ENCODE measurements around the gene NPC2. TPM values are rescaled to one million over a fixed set of nuclear protein-coding genes. Genes with fewer than 3 reads are reported as not detected.
A peak's percentile ranks its signal among the peaks of the same experiment; 100 is the strongest.

The NPC2 gene
- total RNA-seq, 4 donors from 2014 or later: 88.3 to 393 (median 147) TPM

GRCh38 chr14:74463697-74464096 is 29.4 kb downstream of the NPC2 start:
- no peaks in the 10 kb centered on the region for H3K27me3 ChIP-seq
- no peaks in the 10 kb centered on the region for H3K9me3 ChIP-seq
- TF ChIP-seq EP300 (IDR thresholded peaks at IDR 0.05; ENCODE audit: low read depth) (no peak), POLR2AphosphoS5 (IDR thresholded peaks at IDR 0.05) (no peak), POLR2A (IDR thresholded peaks at IDR 0.05) (no peak)
- TF ChIP-seq, protein P1, sequence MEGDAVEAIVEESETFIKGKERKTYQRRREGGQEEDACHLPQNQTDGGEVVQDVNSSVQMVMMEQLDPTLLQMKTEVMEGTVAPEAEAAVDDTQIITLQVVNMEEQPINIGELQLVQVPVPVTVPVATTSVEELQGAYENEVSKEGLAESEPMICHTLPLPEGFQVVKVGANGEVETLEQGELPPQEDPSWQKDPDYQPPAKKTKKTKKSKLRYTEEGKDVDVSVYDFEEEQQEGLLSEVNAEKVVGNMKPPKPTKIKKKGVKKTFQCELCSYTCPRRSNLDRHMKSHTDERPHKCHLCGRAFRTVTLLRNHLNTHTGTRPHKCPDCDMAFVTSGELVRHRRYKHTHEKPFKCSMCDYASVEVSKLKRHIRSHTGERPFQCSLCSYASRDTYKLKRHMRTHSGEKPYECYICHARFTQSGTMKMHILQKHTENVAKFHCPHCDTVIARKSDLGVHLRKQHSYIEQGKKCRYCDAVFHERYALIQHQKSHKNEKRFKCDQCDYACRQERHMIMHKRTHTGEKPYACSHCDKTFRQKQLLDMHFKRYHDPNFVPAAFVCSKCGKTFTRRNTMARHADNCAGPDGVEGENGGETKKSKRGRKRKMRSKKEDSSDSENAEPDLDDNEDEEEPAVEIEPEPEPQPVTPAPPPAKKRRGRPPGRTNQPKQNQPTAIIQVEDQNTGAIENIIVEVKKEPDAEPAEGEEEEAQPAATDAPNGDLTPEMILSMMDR (IDR thresholded peaks at IDR 0.05): no peak
- WGBS, 2 donors (ENCODE audit: low coverage in 1 of 2): 65 to 76% methylated on average over 2 to 5 of the region's 5 CpGs
- H3K4me3 ChIP-seq: no peak overlapping the region
- no peak overlapping the region for H3K27ac ChIP-seq
- in situ Hi-C loops (cut with MboI; ENCODE audit: low pct_ligation_motif_present in 1 of 4, low pct_unique_long_range_greater_than_20kb in 1 of 4, low sequenced_read_pairs in 3 of 4) (no loop called here), intact Hi-C loops (cut with DNase I; ENCODE audit: low total_unique reads) (no loop called here)
- no peaks in the 10 kb centered on the region for H3K4me1 ChIP-seq
- no peaks in the 10 kb centered on the region for H3K36me3 ChIP-seq
- no peak for DNase-seq

- no peak for TF ChIP-seq POLR2A (IDR thresholded peaks at IDR 0.05)
- no peak for TF ChIP-seq EP300 (IDR thresholded peaks at IDR 0.05; ENCODE audit: low read depth)
- TF ChIP-seq, protein P1 (IDR thresholded peaks at IDR 0.05): no peak
- TF ChIP-seq POLR2AphosphoS5 (IDR thresholded peaks at IDR 0.05): no peak
- no peak overlapping the region for H3K27ac ChIP-seq
- H3K9me3 ChIP-seq: no peaks in the 10 kb centered on the region
- no peak for DNase-seq
- H3K4me1 ChIP-seq: no peaks in the 10 kb centered on the region
- intact Hi-C loops (cut with DNase I; ENCODE audit: low total_unique reads): no loop called here
- in situ Hi-C loops (cut with MboI; ENCODE audit: low pct_ligation_motif_present in 1 of 4, low pct_unique_long_range_greater_than_20kb in 1 of 4, low sequenced_read_pairs in 3 of 4): no loop called here
- H3K27me3 ChIP-seq: no peaks in the 10 kb centered on the region
- H3K36me3 ChIP-seq: no peaks in the 10 kb centered on the region
- H3K4me3 ChIP-seq: no peak overlapping the region
- 91% methylated on average over 3 of the region's 3 CpGs; no CpG with 5 or more reads in 1 of the 2 donors for WGBS, 2 donors (ENCODE audit: low coverage in 1 of 2)
These were observed 30.1 kb downstream of the NPC2 start for GRCh38 chr14:74462993-74463392.

DNA sequence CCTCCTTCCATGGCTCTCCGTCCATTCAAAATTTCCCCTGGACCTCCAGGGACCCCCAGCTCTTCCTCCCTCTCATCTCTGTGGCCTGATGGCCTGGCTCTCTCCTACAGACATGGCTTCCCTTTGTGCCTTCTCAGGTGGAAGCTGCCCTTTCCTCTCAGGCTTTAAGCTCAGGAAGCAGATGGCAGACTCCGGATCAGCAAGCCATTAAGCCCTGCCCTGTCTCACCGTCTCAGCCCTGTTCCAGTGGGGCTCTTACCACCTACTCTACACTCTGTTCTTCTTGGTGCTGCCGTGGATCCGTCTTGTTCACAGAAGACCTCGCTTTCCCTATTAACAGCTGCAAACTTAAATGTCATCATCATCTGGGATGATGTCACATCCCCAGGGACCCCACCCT is 33.1 kb downstream of the NPC2 start:
- 89 to 93% methylated on average over 5 to 6 of the region's 6 CpGs for WGBS, 2 donors (ENCODE audit: low coverage in 1 of 2)
- DNase-seq: no peak
- no peaks in the 10 kb centered on the region for H3K4me1 ChIP-seq
- H3K4me3 ChIP-seq: no peak overlapping the region
- TF ChIP-seq EP300 (IDR thresholded peaks at IDR 0.05; ENCODE audit: low read depth) (no peak), POLR2A (IDR thresholded peaks at IDR 0.05) (no peak), POLR2AphosphoS5 (IDR thresholded peaks at IDR 0.05) (no peak)
- TF ChIP-seq, protein P1 (IDR thresholded peaks at IDR 0.05): no peak
- in situ Hi-C loops (cut with MboI; ENCODE audit: low pct_ligation_motif_present in 1 of 4, low pct_unique_long_range_greater_than_20kb in 1 of 4, low sequenced_read_pairs in 3 of 4): no loop called here
- no peaks in the 10 kb centered on the region for H3K27me3 ChIP-seq
- no peak overlapping the region for H3K27ac ChIP-seq
- intact Hi-C loops (cut with DNase I; ENCODE audit: low total_unique reads): no loop called here
- H3K36me3 ChIP-seq: no peaks in the 10 kb centered on the region
- H3K9me3 ChIP-seq: no peaks in the 10 kb centered on the region

DNA sequence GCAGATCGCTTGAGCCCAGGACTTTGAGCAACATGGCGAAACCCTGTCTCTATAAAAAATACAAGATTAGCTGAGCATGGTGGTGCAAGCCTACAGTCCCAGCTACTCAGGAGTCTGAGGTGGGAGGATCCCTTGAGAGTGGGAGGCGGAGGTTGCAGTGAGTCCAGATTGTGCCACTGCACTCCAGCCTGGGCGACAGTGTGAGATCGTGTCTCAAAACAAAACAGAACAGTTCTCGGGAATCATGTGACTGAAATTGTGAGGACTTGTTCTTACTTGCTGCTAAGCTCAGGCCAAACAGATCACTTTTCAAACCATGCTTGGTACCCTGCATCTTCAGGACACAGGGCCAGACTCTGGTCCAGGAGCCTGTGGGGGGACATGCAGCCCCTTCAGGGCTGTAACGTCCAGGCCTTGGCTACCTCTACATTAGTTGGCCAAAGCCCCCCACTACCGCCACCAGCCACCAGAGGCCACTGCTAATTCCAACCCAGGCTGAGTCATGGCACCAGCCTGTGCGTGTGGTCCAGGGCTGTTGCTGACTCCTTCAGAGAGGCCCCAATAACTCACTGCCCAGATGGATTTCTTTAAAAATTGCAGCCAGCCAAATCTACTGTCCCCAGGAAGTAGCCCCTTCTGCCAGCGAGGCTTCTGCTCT is 33.7 kb downstream of the NPC2 start:
- TF ChIP-seq, protein P1 (IDR thresholded peaks at IDR 0.05): peak in 3 of 5 experiments; percentile 25 to 34 (median 29)
- no peak for TF ChIP-seq EP300 (IDR thresholded peaks at IDR 0.05; ENCODE audit: low read depth)
- Histone ChIP-seq H3K27me3 (no peaks in the 10 kb centered on the region), H3K9me3 (peaks cover 0 to 1% of the 10 kb centered on the region in 2 donors), H3K4me1 (no peaks in the 10 kb centered on the region), H3K4me3 (no peak overlapping the region), H3K27ac (no peak overlapping the region), H3K36me3 (no peaks in the 10 kb centered on the region)
- intact Hi-C loops (cut with DNase I; ENCODE audit: low total_unique reads) (no loop called here), in situ Hi-C loops (cut with MboI; ENCODE audit: low pct_ligation_motif_present in 1 of 4, low pct_unique_long_range_greater_than_20kb in 1 of 4, low sequenced_read_pairs in 3 of 4) (no loop called here)
- DNase-seq: no peak
- 78 to 95% methylated on average over 4 to 10 of the region's 10 CpGs for WGBS, 2 donors (ENCODE audit: low coverage in 1 of 2)
